Keratinocyte (primary cell): Measurements from ENCODE around the gene OR1M1. TPM values are rescaled to one million over a fixed set of nuclear protein-coding genes. Genes with fewer than 3 reads are reported as not detected.

Source experiments
- DNase-seq: peaks from one replicate; pipeline ENCODE4 v3.0.0-alpha.2; 2011; ENCODE audit warnings: low read depth, missing footprints, low spot score
- FAIRE-seq: peaks from 2 replicates; lab custom pipeline; 2011; peaks lifted over from hg19 to GRCh38; lab: Jason Lieb, UNC
- H2AFZ ChIP-seq: 2 replicates; pipeline ENCODE4 v1.6.0; 2012; ENCODE audit warnings: low read length, control low read depth, inconsistent platforms; ENCODE audit not compliant: control insufficient read depth
- H3K27ac ChIP-seq: 2 replicates; pipeline ENCODE4 v1.5.1; 2011; ENCODE audit warnings: low read length; ENCODE audit not compliant: control insufficient read depth, insufficient read depth
- H3K27me3 ChIP-seq: 3 replicates; pipeline ENCODE4 v1.6.0; 2011; ENCODE audit warnings: low read length; ENCODE audit not compliant: control insufficient read depth, insufficient read depth; ENCODE audit errors: extremely low read depth
- H3K36me3 ChIP-seq, 2 experiments: 2 replicates in 1 of 2; 3 replicates in 1 of 2; pipeline ENCODE4 v1.5.1; 2011; ENCODE audit warnings: low read length in 2 of 2, mild to moderate bottlenecking in 1 of 2; ENCODE audit not compliant: control insufficient read depth in 2 of 2, insufficient read depth in 2 of 2; ENCODE audit errors: extremely low read depth in 1 of 2
- H3K4me1 ChIP-seq: 3 replicates; pipeline ENCODE4 v1.5.1; 2011; ENCODE audit warnings: low read length; ENCODE audit not compliant: control insufficient read depth, insufficient read depth; ENCODE audit errors: extremely low read depth
- H3K4me2 ChIP-seq: 3 replicates; pipeline ENCODE4 v1.6.0; 2011; ENCODE audit warnings: low read depth, low read length; ENCODE audit not compliant: control insufficient read depth, insufficient read depth; ENCODE audit errors: extremely low read depth
- H3K4me3 ChIP-seq, 3 experiments: fragments of 200-600 bp in 1 of 3; sonication (generic) in 1 of 3; 2 replicates in 2 of 3; 3 replicates in 1 of 3; pipeline ENCODE4 v1.5.1; 2011 to 2016; ENCODE audit warnings: low read length in 3 of 3, mild to moderate bottlenecking in 3 of 3, control low read depth in 2 of 3, inconsistent platforms in 1 of 3, low read depth in 1 of 3, mixed read lengths in 1 of 3, mixed run types in 1 of 3, moderate library complexity in 1 of 3; ENCODE audit not compliant: control insufficient read depth in 2 of 3, insufficient read depth in 2 of 3; ENCODE audit errors: extremely low read depth in 1 of 3
- H3K79me2 ChIP-seq: 2 replicates; pipeline ENCODE4 v1.6.0; 2012; ENCODE audit warnings: low read length; ENCODE audit not compliant: control insufficient read depth, insufficient read depth
- H3K9ac ChIP-seq: 3 replicates; pipeline ENCODE4 v1.6.0; 2011; ENCODE audit warnings: low read length; ENCODE audit not compliant: control insufficient read depth, insufficient read depth; ENCODE audit errors: extremely low read depth
- H3K9me1 ChIP-seq: 3 replicates; pipeline ENCODE4 v1.6.0; 2011; ENCODE audit warnings: low read length; ENCODE audit not compliant: control insufficient read depth, insufficient read depth; ENCODE audit errors: extremely low read depth
- H3K9me3 ChIP-seq: 2 replicates; pipeline ENCODE4 v1.5.1; 2012; ENCODE audit warnings: low read depth, low read length; ENCODE audit not compliant: control insufficient read depth
- H4K20me1 ChIP-seq: 3 replicates; pipeline ENCODE4 v1.6.0; 2011; ENCODE audit warnings: low read length; ENCODE audit not compliant: control insufficient read depth, insufficient read depth; ENCODE audit errors: extremely low read depth
- CTCF ChIP-seq, 3 experiments: IDR thresholded peaks in 1 of 3; conservative IDR thresholded peaks in 1 of 3; optimal IDR thresholded peaks in 1 of 3; 2 replicates in 2 of 3; 3 replicates in 1 of 3; pipeline versions ENCODE3 to v1.5.1; 2011; ENCODE audit warnings: low read length in 3 of 3, mild to moderate bottlenecking in 3 of 3, moderate library complexity in 2 of 3, control low read depth in 1 of 3, inconsistent platforms in 1 of 3; ENCODE audit not compliant: insufficient read depth in 2 of 3; ENCODE audit errors: extremely low read depth in 1 of 3
- EZH2 ChIP-seq: IDR thresholded peaks from one replicate; pipeline ENCODE4 v1.6.1; 2012; ENCODE audit warnings: inconsistent platforms, mild to moderate bottlenecking, low read length, moderate library complexity
- dilution Hi-C: fragments of 300-500 bp; cut with MboI; formaldehyde crosslinking; loops from one replicate; pipeline ENCODE4 v1.7.0; 2020; ENCODE audit warnings: low sequenced_read_pairs; ENCODE audit not compliant: extremely low pct_ligation_motif_present
- polyA plus RNA-seq, 5 experiments: library from polyadenylated mRNA; depleted of rRNA in 3 of 5; stranded (reverse) in 3 of 5; stranded (forward) in 1 of 5; unstranded in 1 of 5; fragments of >200 nt; gene quantifications; 1 replicate in 1 of 5; 2 replicates in 3 of 5; 3 replicates in 1 of 5; pipeline versions ENCODE4 v1.2.1 to v1.2.3, GENCODE V29; 2011 to 2012; ENCODE audit warnings: missing spikeins in 2 of 5, low read depth in 1 of 5, low replicate concordance in 1 of 5

OR1M1 gene
- polyA plus RNA-seq, 1 donor (not counting 4 experiments of a cell fraction or from before 2014, with no cell fraction given): not detected

- no peak for DNase-seq
- Histone ChIP-seq H3K36me3 (no peaks in the 10 kb centered on the region), H3K4me1 (no peaks in the 10 kb centered on the region), H3K79me2 (no peaks in the 10 kb centered on the region), H3K27me3 (no peaks in the 10 kb centered on the region), H3K4me3 (no peak within 1 kb of the TSS), H3K9me1 (no peaks in the 10 kb centered on the region), H3K9me3 (peaks cover 3% of the 10 kb centered on the region), H3K4me2 (no peak within 1 kb of the TSS), H4K20me1 (no peaks in the 10 kb centered on the region), H3K27ac (no peak within 1 kb of the TSS), H3K9ac (no peak within 1 kb of the TSS), H2AFZ (no peak within 1 kb of the TSS)
- dilution Hi-C loops: no loop called here
- TF ChIP-seq CTCF (optimal IDR thresholded peaks at IDR 0.05 in 1 of 3, IDR thresholded peaks at IDR 0.05 in 1 of 3, conservative IDR thresholded peaks at IDR 0.05 in 1 of 3; ENCODE audit: extremely low read depth in 1 of 3, insufficient read depth in 2 of 3, low read length in 3 of 3): no peak
- TF ChIP-seq EZH2: no peak
- no peak for FAIRE-seq
These were observed 20.5 kb downstream of the OR1M1 start, which contains the start of gene OR7G2 for GRCh38 chr19:9107375-9107774. OR7G2 (minus strand) TSS chr19:9107475; CDS start chr19:9103243, 4,232 bp downstream.

GRCh38 chr19:9109959-9110358 is 23.1 kb downstream of the OR1M1 start:
- dilution Hi-C loops: no loop called here
- Histone ChIP-seq H3K36me3 (no peaks in the 10 kb centered on the region), H3K4me3 (no peak overlapping the region), H3K4me1 (no peaks in the 10 kb centered on the region), H3K9ac (no peak overlapping the region), H3K9me1 (no peaks in the 10 kb centered on the region), H4K20me1 (no peaks in the 10 kb centered on the region), H3K9me3 (no peaks in the 10 kb centered on the region), H3K27ac (no peak overlapping the region), H3K27me3 (no peaks in the 10 kb centered on the region), H3K4me2 (no peak overlapping the region), H3K79me2 (no peaks in the 10 kb centered on the region), H2AFZ (no peak overlapping the region)
- TF ChIP-seq EZH2 (no peak), CTCF (optimal IDR thresholded peaks at IDR 0.05 in 1 of 3, IDR thresholded peaks at IDR 0.05 in 1 of 3, conservative IDR thresholded peaks at IDR 0.05 in 1 of 3; ENCODE audit: extremely low read depth in 1 of 3, insufficient read depth in 2 of 3, low read length in 3 of 3) (no peak)
- no peak for FAIRE-seq
- no peak for DNase-seq
